IMR-90 (cell line): ENCODE results near the gene ACO1. TPM values are rescaled to one million over a fixed set of nuclear protein-coding genes. Genes with fewer than 3 reads are reported as not detected.
A peak's percentile ranks its signal among the peaks of the same experiment; 100 is the strongest.

Source experiments
- ATAC-seq: fragments of 200-7000 bp; cut with Tn5 transposase; 2 replicates; pipeline ENCODE4 v1.9.1; 2020; ENCODE audit warnings: low read depth, mild to moderate bottlenecking, moderate library complexity
- BruUV-seq: library from RNA; stranded (reverse); fragments of 400-500 nt; replicated peaks from 2 replicates; lab custom pipeline; 2021; lab: Mats Ljungman, UMichigan
- CTCF ChIA-PET: fragments of 300-600 bp; formaldehyde crosslinking; extraction: SDS; loops from one replicate; lab custom pipeline; 2021; ENCODE audit warnings: antibody characterized with exemption; lab: Yijun Ruan, JAX
- POLR2A ChIA-PET: fragments of 300-600 bp; sonication (Branson Sonifier 250); formaldehyde crosslinking; loops from one replicate; lab custom pipeline; 2022; ENCODE audit warnings: antibody characterized with exemption; ENCODE audit not compliant: unreplicated experiment; lab: Charles Lee
- DNase-seq: peaks from one replicate; pipeline ENCODE4 v3.0.0; 2013
- H2AFZ ChIP-seq: replicated peaks from 2 replicates; pipeline ENCODE3; 2013; ENCODE audit warnings: low read length, mild to moderate bottlenecking; ENCODE audit not compliant: poor library complexity
- H2AK5ac ChIP-seq: 2 replicates; pipeline ENCODE4 v1.6.1; 2013; ENCODE audit warnings: low read depth, low read length, inconsistent platforms
- H2AK9ac ChIP-seq: replicated peaks from 2 replicates; pipeline ENCODE3; 2013; ENCODE audit warnings: mild to moderate bottlenecking, low read depth, low read length, moderate library complexity; ENCODE audit not compliant: poor library complexity
- H2BK120ac ChIP-seq: 2 replicates; pipeline ENCODE4 v1.6.1; 2013; ENCODE audit warnings: low read depth, low read length, inconsistent platforms
- H2BK15ac ChIP-seq: 3 replicates; pipeline ENCODE4 v1.6.1; 2013; ENCODE audit warnings: low read depth, low read length, inconsistent platforms
- H2BK20ac ChIP-seq: 2 replicates; pipeline ENCODE4 v1.6.1; 2013; ENCODE audit warnings: low read depth, mild to moderate bottlenecking, inconsistent platforms, low read length, moderate library complexity
- H2BK5ac ChIP-seq: 2 replicates; pipeline ENCODE4 v1.6.1; 2013; ENCODE audit warnings: mild to moderate bottlenecking, low read depth, low read length, inconsistent platforms; ENCODE audit not compliant: poor library complexity, severe bottlenecking
- H3K14ac ChIP-seq: replicated peaks from 2 replicates; pipeline ENCODE4 v1.6.1; 2013; ENCODE audit warnings: low read depth, low read length, inconsistent platforms
- H3K18ac ChIP-seq: 2 replicates; pipeline ENCODE4 v1.6.1; 2013; ENCODE audit warnings: low read depth, low read length, control low read depth
- H3K23ac ChIP-seq: 2 replicates; pipeline ENCODE4 v1.6.1; 2013; ENCODE audit warnings: low read depth, low read length, inconsistent platforms
- H3K27ac ChIP-seq: 2 replicates; pipeline ENCODE4 v1.5.1; 2013; ENCODE audit warnings: mild to moderate bottlenecking, control low read depth, low read length; ENCODE audit not compliant: insufficient read depth
- H3K27me3 ChIP-seq: 2 replicates; pipeline ENCODE4 v1.6.1; 2013; ENCODE audit warnings: low read length; ENCODE audit not compliant: control insufficient read depth, insufficient read depth
- H3K36me3 ChIP-seq: 2 replicates; pipeline ENCODE4 v1.6.1; 2013; ENCODE audit warnings: low read length, mixed read lengths; ENCODE audit not compliant: control insufficient read depth, insufficient read depth
- H3K4ac ChIP-seq: 2 replicates; pipeline ENCODE4 v1.6.1; 2013; ENCODE audit warnings: low read depth, low read length, inconsistent platforms
- H3K4me1 ChIP-seq: 2 replicates; pipeline ENCODE4 v1.6.1; 2013; ENCODE audit warnings: low read length, mixed read lengths; ENCODE audit not compliant: control insufficient read depth, insufficient read depth
- H3K4me2 ChIP-seq: 2 replicates; pipeline ENCODE4 v1.6.1; 2013; ENCODE audit warnings: low read depth, mild to moderate bottlenecking, control low read depth, low read length, moderate library complexity
- H3K4me3 ChIP-seq: 2 replicates; pipeline ENCODE4 v1.5.1; 2013; ENCODE audit warnings: low read depth, mild to moderate bottlenecking, control low read depth, low read length, moderate library complexity; ENCODE audit not compliant: insufficient read depth
- H3K56ac ChIP-seq: 2 replicates; pipeline ENCODE4 v1.6.1; 2013; ENCODE audit warnings: low read length, inconsistent platforms; ENCODE audit not compliant: insufficient read depth; ENCODE audit errors: extremely low read depth
- H3K79me1 ChIP-seq, 2 experiments: 2 replicates each; pipeline ENCODE4 v1.6.1; 2013; ENCODE audit warnings: low read length in 2 of 2, inconsistent platforms in 1 of 2, low read depth in 1 of 2
- H3K9ac ChIP-seq: 2 replicates; pipeline ENCODE4 v1.6.1; 2013; ENCODE audit warnings: low read depth, low read length, control low read depth
- H3K9me1 ChIP-seq: 2 replicates; pipeline ENCODE4 v1.6.1; 2013; ENCODE audit warnings: low read length, inconsistent platforms; ENCODE audit not compliant: insufficient read depth
- H3K9me3 ChIP-seq: 2 replicates; pipeline ENCODE4 v1.6.1; 2013; ENCODE audit warnings: low read length; ENCODE audit not compliant: control insufficient read depth, insufficient read depth
- H4K20me1 ChIP-seq: 2 replicates; pipeline ENCODE4 v1.6.1; 2013; ENCODE audit warnings: low read length, inconsistent platforms; ENCODE audit not compliant: insufficient read depth
- H4K5ac ChIP-seq: 2 replicates; pipeline ENCODE4 v1.6.1; 2013; ENCODE audit warnings: mild to moderate bottlenecking, low read depth, low read length, control low read depth
- H4K8ac ChIP-seq, 2 experiments: 2 replicates each; pipeline ENCODE4 v1.6.1; 2013; ENCODE audit warnings: low read depth in 2 of 2, low read length in 2 of 2, control low read depth in 1 of 2, inconsistent platforms in 1 of 2
- H4K91ac ChIP-seq: 2 replicates; pipeline ENCODE4 v1.6.1; 2013; ENCODE audit warnings: low read depth, low read length, inconsistent platforms; ENCODE audit not compliant: insufficient read depth
- BHLHE40 ChIP-seq: fragments of 150-350 bp; IDR thresholded peaks from 2 replicates; pipeline ENCODE4 v1.6.1; 2016; ENCODE audit warnings: mild to moderate bottlenecking, low read depth, low read length
- CEBPB ChIP-seq: IDR thresholded peaks from 2 replicates; pipeline ENCODE4 v1.6.1; 2012; ENCODE audit warnings: low read depth, low read length, improper control_type of control experiment
- FOS ChIP-seq: fragments of 150-350 bp; IDR thresholded peaks from 2 replicates; pipeline ENCODE4 v1.6.1; 2016; ENCODE audit warnings: low read depth, low read length
- MXI1 ChIP-seq: IDR thresholded peaks from 2 replicates; pipeline ENCODE4 v1.6.1; 2012; ENCODE audit warnings: low read depth, mild to moderate bottlenecking, low read length, moderate library complexity, borderline replicate concordance
- NFE2L2 ChIP-seq: fragments of 150-350 bp; IDR thresholded peaks from 2 replicates; pipeline ENCODE4 v1.6.1; 2016; ENCODE audit warnings: low read depth, mild to moderate bottlenecking, low read length
- RAD21 ChIP-seq: IDR thresholded peaks from 2 replicates; pipeline ENCODE4 v1.6.1; 2012; ENCODE audit warnings: low read length, improper control_type of control experiment
- RFX5 ChIP-seq: IDR thresholded peaks from 2 replicates; pipeline ENCODE4 v1.8.0; 2012; ENCODE audit warnings: low read depth, mild to moderate bottlenecking, low read length, moderate library complexity
- USF2 ChIP-seq: fragments of 150-350 bp; IDR thresholded peaks from 2 replicates; pipeline ENCODE4 v1.6.1; 2017; ENCODE audit warnings: mild to moderate bottlenecking, antibody characterized with exemption, low read length, low read depth
- WGBS, 2 experiments: methylation state at CpG; one replicate each; pipeline versions ENCODE4 v1.1.5 to v1.1.7; 2013; ENCODE audit warnings: missing lambda C conversion rate in 2 of 2; ENCODE audit not compliant: insufficient read length in 1 of 2; ENCODE audit errors: extremely low coverage in 2 of 2; 5-methylcytosine and 5-hydroxymethylcytosine counted together
- dilution Hi-C: fragments of 300-500 bp; cut with HindIII; formaldehyde crosslinking; loops from one replicate; pipeline ENCODE4 v1.14.3; 2018; ENCODE audit warnings: low sequenced_read_pairs; ENCODE audit not compliant: unreplicated experiment
- in situ Hi-C: fragments of 300-500 bp; cut with MboI; formaldehyde crosslinking; loops from 3 replicates; pipeline ENCODE4 v1.14.3; 2019; ENCODE audit warnings: low sequenced_read_pairs, inconsistent platforms, mixed read lengths
- intact Hi-C: fragments of 100-400 bp; cut with micrococcal nuclease; formaldehyde crosslinking; loops from 2 replicates; pipeline ENCODE4 v1.10.0; 2022
- polyA plus RNA-seq, 3 experiments: library from polyadenylated mRNA; depleted of rRNA; stranded (reverse); fragments of >200 nt; gene quantifications; 2 replicates each; pipeline ENCODE4 v1.2.3, GENCODE V29; 2012; ENCODE audit warnings: low replicate concordance in 1 of 3
- total RNA-seq: library from RNA; depleted of rRNA; stranded (reverse); fragments of >200 nt; gene quantifications from 2 replicates; pipeline ENCODE4 v1.2.3, GENCODE V29; 2012

Gene ACO1
- total and polyA plus RNA-seq, 2 of the 4 experiments (the other 2 are of a cell fraction) = 85.9 to 158 TPM

- TF ChIP-seq NFE2L2 = peak; percentile 27; the same call in 1 of the 2 replicates
- TF ChIP-seq CEBPB = peak; percentile 80
Measured at GRCh38 chr9:32395510-32396216, 11.2 kb downstream of the ACO1 start (continued).

- Histone ChIP-seq H2BK20ac (no peak overlapping the region), H2AK9ac (no peak overlapping the region), H3K36me3 (peaks cover 15% of the 10 kb centered on the region), H3K56ac (no peak overlapping the region), H2BK120ac (no peak overlapping the region), H3K4me1 (peaks cover 41% of the 10 kb centered on the region), H3K79me1 (peaks cover 49 to 73% of the 10 kb centered on the region in 2 experiments), H3K9me3 (no peaks in the 10 kb centered on the region), H3K9me1 (peaks cover 20% of the 10 kb centered on the region), H4K8ac (0 out of 4 replicates have a peak overlapping the region, but pooled peaks of 1 of the 2 experiments have one; percentile 25), H3K4ac (no peak overlapping the region), H3K9ac (no peak overlapping the region), H3K4me2 (0 out of 2 replicates have a peak overlapping the region, but pooled peaks have one; percentile 1), H2AFZ (no peak overlapping the region), H2BK5ac (peak overlapping the region; percentile 95), H3K27me3 (no peaks in the 10 kb centered on the region), H3K14ac (no peak overlapping the region), H4K5ac (no peak overlapping the region), H3K4me3 (no peak overlapping the region), H3K27ac (peak overlapping the region; percentile 64; the same call in 1 of the 2 replicates), H2AK5ac (no peak overlapping the region), H2BK15ac (no peak overlapping the region; the same call in 2 of the 3 replicates), H4K20me1 (peaks cover 17% of the 10 kb centered on the region; the same call in 1 of the 2 replicates), H4K91ac (no peak overlapping the region), H3K18ac (no peak overlapping the region), H3K23ac (no peak overlapping the region)
- ATAC-seq = peak; percentile 16; the same call in 1 of the 2 replicates
- in situ Hi-C loops = no loop called here
- no CpG with 5 or more reads among the region's 3 CpGs for WGBS, 2 experiments
- peak; percentile 81 for DNase-seq
- no peak for TF ChIP-seq MXI1
- TF ChIP-seq FOS = 0 out of 2 replicates have a peak, but pooled peaks have one; percentile 16
- TF ChIP-seq BHLHE40 = 0 out of 2 replicates have a peak, but pooled peaks have one; percentile 22
- no peak for TF ChIP-seq RFX5
- TF ChIP-seq RAD21 = no peak
- TF ChIP-seq USF2 = peak; percentile 57
- CTCF ChIA-PET = interaction anchor here (2.3 kb wide), 1 partner anchor 20 kb away, joined by 10 read pairs; no protein-coding TSS in a partner anchor
- no TSS peak for BruUV-seq
- intact Hi-C loops = no loop called here
- dilution Hi-C loops = no loop called here
- POLR2A ChIA-PET = interaction anchor here (1.2 kb wide), 1 partner anchor 14 kb away, joined by 3 read pairs; the partner anchor contains the start of gene ACO1
Measured at GRCh38 chr9:32398207-32398606, 13.8 kb downstream of the ACO1 start.
